ENCODE measurements around the gene IL36B. TPM values are rescaled to one million over a fixed set of nuclear protein-coding genes. Genes with fewer than 3 reads are reported as not detected.

The IL36B gene
- total RNA-seq, 4 donors from 2014 or later, result not detected

- no peak within 1 kb of the TSS for H3K4me3 ChIP-seq
- H3K36me3 ChIP-seq, result no peaks in the 10 kb centered on the region
- TF ChIP-seq CTCF (IDR thresholded peaks at IDR 0.05) (no peak), POLR2A (IDR thresholded peaks at IDR 0.05) (no peak)
- H3K27ac ChIP-seq, result no peak within 1 kb of the TSS
- no peak for DNase-seq
- no peaks in the 10 kb centered on the region for H3K9me3 ChIP-seq
- H3K27me3 ChIP-seq, result no peaks in the 10 kb centered on the region
- intact Hi-C loops (cut with DNase I; ENCODE audit: low total_unique reads), result no loop called here
- no peaks in the 10 kb centered on the region for H3K4me1 ChIP-seq
Observed at GRCh38 chr2:112977559-112978056, 75.1 kb downstream of the IL36B start, which contains the start of gene IL36G. TSS of gene IL36G (plus strand) at chr2:112978006. CDS start at chr2:112978639, 633 bp downstream.

Small RNAs within 50 kb of the gene (small RNA-seq; reads per million reads assigned to genes)
- gene HMGN2P23 (not detected), gene RNU6-1180P (not detected)

Other genes starting within 250 kb of the IL36B start
- gene IL1B, start 216.1 kb downstream of the IL36B start, total RNA-seq, result under 1 TPM in 1 of 4 donors, not detected in 3; 0.26 TPM
- not detected for gene IL37, start 141.7 kb downstream of the IL36B start, total RNA-seq
- gene IL36G, start 74.9 kb downstream of the IL36B start, total RNA-seq, result not detected
- not detected for gene IL36A, start 47.4 kb downstream of the IL36B start, total RNA-seq
- gene IL36RN, start 6.3 kb upstream of the IL36B start, total RNA-seq, result not detected
- gene IL1F10, start 15.1 kb upstream of the IL36B start, total RNA-seq, result not detected
- gene IL1RN, start 74.7 kb upstream of the IL36B start, total RNA-seq, result under 1 TPM in 1 of 4 donors, not detected in 3; 0.77 TPM
- gene PSD4, start 121.1 kb upstream of the IL36B start, total RNA-seq, result 10 to 100 TPM in 2 of 4 donors, 1 to 10 TPM in 2; 1.8 to 31.8 (median 7.6) TPM
- 10 to 100 TPM in 1 of 4 donors, 1 to 10 TPM in 3; 2.8 to 23.9 (median 6.0) TPM for gene PAX8, start 226.1 kb upstream of the IL36B start, total RNA-seq

Data from uterus (tissue), 4 donors.